ENCODE results near the gene GOT2.

The GOT2 gene

DNA sequence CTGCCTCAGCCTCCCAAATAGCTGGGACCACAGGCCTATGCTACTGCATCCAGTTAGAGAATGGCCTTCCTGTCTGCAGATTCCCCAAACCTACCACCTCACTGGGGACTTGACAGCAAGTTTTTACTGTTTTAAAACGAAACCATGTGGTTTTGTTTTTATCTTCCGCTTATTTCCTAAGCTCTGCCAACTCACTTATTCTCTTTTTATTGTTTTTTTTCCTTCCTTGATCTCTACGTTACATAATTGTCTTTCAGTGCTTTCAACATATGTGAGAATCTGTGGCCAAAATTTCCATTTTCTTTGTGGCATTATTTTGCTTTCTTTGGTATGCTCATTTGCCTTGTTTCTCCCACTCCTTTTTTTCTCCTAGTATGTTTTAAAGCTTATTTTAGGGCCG, 35.0 kb downstream of the GOT2 start:
- TF ChIP-seq ZNF350 (tag by site-specific recombination; IDR thresholded peaks at IDR 0.05) (no peak), ZBTB17 (tag by site-specific recombination; IDR thresholded peaks at IDR 0.05) (no peak), ZBTB8A (tag by site-specific recombination; IDR thresholded peaks at IDR 0.05) (no peak), ZNF530 (tag by site-specific recombination; IDR thresholded peaks at IDR 0.05; ENCODE audit: low read depth) (no peak), GLI2 (tag by site-specific recombination; IDR thresholded peaks at IDR 0.05; ENCODE audit: borderline replicate concordance, low read depth) (no peak), ZBTB7A (tag by site-specific recombination; IDR thresholded peaks at IDR 0.05; ENCODE audit: low read depth) (no peak), GLIS2 (tag by site-specific recombination; IDR thresholded peaks at IDR 0.05) (no peak), ZNF48 (tag by site-specific recombination; IDR thresholded peaks at IDR 0.05) (no peak), ZNF843 (tag by site-specific recombination; IDR thresholded peaks at IDR 0.05) (no peak), ZFP69B (tag by site-specific recombination; IDR thresholded peaks at IDR 0.05) (no peak), HOXC10 (CRISPR knock-in tag; IDR thresholded peaks at IDR 0.05) (no peak), ZSCAN16 (tag by site-specific recombination; IDR thresholded peaks at IDR 0.05) (no peak), WT1 (tag by site-specific recombination; IDR thresholded peaks at IDR 0.05) (no peak)
- TF ChIP-seq, protein P1, sequence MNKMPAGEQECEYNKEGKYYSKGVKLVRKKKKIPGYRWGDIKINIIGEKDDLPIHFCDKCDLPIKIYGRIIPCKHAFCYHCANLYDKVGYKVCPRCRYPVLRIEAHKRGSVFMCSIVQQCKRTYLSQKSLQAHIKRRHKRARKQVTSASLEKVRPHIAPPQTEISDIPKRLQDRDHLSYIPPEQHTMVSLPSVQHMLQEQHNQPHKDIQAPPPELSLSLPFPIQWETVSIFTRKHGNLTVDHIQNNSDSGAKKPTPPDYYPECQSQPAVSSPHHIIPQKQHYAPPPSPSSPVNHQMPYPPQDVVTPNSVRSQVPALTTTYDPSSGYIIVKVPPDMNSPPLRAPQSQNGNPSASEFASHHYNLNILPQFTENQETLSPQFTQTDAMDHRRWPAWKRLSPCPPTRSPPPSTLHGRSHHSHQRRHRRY (tag by site-specific recombination; IDR thresholded peaks at IDR 0.05): no peak
- TF ChIP-seq, protein P2, sequence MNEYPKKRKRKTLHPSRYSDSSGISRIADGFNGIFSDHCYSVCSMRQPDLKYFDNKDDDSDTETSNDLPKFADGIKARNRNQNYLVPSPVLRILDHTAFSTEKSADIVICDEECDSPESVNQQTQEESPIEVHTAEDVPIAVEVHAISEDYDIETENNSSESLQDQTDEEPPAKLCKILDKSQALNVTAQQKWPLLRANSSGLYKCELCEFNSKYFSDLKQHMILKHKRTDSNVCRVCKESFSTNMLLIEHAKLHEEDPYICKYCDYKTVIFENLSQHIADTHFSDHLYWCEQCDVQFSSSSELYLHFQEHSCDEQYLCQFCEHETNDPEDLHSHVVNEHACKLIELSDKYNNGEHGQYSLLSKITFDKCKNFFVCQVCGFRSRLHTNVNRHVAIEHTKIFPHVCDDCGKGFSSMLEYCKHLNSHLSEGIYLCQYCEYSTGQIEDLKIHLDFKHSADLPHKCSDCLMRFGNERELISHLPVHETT (tag by site-specific recombination; IDR thresholded peaks at IDR 0.05): no peak
- TF ChIP-seq, protein P3, sequence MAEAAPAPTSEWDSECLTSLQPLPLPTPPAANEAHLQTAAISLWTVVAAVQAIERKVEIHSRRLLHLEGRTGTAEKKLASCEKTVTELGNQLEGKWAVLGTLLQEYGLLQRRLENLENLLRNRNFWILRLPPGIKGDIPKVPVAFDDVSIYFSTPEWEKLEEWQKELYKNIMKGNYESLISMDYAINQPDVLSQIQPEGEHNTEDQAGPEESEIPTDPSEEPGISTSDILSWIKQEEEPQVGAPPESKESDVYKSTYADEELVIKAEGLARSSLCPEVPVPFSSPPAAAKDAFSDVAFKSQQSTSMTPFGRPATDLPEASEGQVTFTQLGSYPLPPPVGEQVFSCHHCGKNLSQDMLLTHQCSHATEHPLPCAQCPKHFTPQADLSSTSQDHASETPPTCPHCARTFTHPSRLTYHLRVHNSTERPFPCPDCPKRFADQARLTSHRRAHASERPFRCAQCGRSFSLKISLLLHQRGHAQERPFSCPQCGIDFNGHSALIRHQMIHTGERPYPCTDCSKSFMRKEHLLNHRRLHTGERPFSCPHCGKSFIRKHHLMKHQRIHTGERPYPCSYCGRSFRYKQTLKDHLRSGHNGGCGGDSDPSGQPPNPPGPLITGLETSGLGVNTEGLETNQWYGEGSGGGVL (tag by site-specific recombination; IDR thresholded peaks at IDR 0.05): no peak
- CTCF ChIA-PET: interaction anchor here (0.9 kb wide), 1 partner anchor 57 kb away, joined by 4 read pairs; no protein-coding TSS in a partner anchor
- no peaks in the 10 kb centered on the region; a peak in 1 of 3 replicates for H3K36me3 ChIP-seq (ENCODE audit: control insufficient read depth in 2 of 2, insufficient read depth in 1 of 2, low read length in 2 of 2)
- no peak overlapping the region for H3K27ac ChIP-seq (ENCODE audit: extremely low read depth, low read depth, low read length)
- H3K4me3 ChIP-seq (ENCODE audit: low read depth, low read length): no peak overlapping the region
- H3K9me3 ChIP-seq (ENCODE audit: control insufficient read depth, insufficient read depth, low read depth, low read length): no peaks in the 10 kb centered on the region
- no peaks in the 10 kb centered on the region for H3K4me1 ChIP-seq (ENCODE audit: control insufficient read depth, insufficient read depth, low read length)
- POLR2A ChIA-PET: no interaction called here

DNA sequence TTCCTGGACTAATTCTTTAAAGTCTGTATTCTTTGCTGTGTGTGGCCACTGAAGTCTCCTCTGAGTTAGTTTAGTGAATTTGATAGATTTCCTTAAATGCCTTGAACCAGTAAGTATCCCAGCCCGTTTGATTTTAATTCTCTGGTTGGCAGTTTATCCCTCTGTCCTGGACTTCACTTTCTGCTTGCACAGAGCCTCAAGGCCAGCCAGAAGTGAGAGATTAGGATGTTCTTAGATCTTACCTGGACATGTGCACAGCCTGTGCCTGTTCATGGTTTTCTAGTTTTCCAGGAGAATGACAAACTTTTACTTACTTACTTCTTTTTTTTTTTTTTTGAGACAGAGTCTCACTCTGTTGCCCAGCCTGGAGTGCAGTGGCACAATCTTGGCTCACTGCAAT, 38.7 kb downstream of the GOT2 start:
- CTCF ChIA-PET: no interaction called here
- TF ChIP-seq ZFP41 (tag by site-specific recombination; IDR thresholded peaks at IDR 0.05; ENCODE audit: borderline replicate concordance): no peak
- TF ChIP-seq, protein P4, sequence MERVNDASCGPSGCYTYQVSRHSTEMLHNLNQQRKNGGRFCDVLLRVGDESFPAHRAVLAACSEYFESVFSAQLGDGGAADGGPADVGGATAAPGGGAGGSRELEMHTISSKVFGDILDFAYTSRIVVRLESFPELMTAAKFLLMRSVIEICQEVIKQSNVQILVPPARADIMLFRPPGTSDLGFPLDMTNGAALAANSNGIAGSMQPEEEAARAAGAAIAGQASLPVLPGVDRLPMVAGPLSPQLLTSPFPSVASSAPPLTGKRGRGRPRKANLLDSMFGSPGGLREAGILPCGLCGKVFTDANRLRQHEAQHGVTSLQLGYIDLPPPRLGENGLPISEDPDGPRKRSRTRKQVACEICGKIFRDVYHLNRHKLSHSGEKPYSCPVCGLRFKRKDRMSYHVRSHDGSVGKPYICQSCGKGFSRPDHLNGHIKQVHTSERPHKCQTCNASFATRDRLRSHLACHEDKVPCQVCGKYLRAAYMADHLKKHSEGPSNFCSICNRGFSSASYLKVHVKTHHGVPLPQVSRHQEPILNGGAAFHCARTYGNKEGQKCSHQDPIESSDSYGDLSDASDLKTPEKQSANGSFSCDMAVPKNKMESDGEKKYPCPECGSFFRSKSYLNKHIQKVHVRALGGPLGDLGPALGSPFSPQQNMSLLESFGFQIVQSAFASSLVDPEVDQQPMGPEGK (tag by site-specific recombination; IDR thresholded peaks at IDR 0.05): no peak
- no peak for TF ChIP-seq ZFP37 (tag by site-specific recombination; IDR thresholded peaks at IDR 0.05)
- TF ChIP-seq ZNF624 (tag by site-specific recombination; IDR thresholded peaks at IDR 0.05): no peak
- TF ChIP-seq ZNF146 (tag by site-specific recombination; IDR thresholded peaks at IDR 0.05): no peak
- TF ChIP-seq FEZF1 (tag by site-specific recombination; IDR thresholded peaks at IDR 0.05): no peak
- TF ChIP-seq, protein P2 (tag by site-specific recombination; IDR thresholded peaks at IDR 0.05): no peak
- TF ChIP-seq, protein P5, sequence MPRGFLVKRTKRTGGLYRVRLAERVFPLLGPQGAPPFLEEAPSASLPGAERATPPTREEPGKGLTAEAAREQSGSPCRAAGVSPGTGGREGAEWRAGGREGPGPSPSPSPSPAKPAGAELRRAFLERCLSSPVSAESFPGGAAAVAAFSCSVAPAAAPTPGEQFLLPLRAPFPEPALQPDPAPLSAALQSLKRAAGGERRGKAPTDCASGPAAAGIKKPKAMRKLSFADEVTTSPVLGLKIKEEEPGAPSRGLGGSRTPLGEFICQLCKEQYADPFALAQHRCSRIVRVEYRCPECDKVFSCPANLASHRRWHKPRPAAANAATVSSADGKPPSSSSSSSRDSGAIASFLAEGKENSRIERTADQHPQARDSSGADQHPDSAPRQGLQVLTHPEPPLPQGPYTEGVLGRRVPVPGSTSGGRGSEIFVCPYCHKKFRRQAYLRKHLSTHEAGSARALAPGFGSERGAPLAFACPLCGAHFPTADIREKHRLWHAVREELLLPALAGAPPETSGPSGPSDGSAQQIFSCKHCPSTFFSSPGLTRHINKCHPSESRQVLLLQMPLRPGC (tag by site-specific recombination; IDR thresholded peaks at IDR 0.05): no peak
- no peak for TF ChIP-seq ZEB2 (tag by site-specific recombination; IDR thresholded peaks at IDR 0.05)
- no peak for TF ChIP-seq ZNF24 (tag by site-specific recombination; IDR thresholded peaks at IDR 0.05)
- no peak for TF ChIP-seq GFI1B (tag by site-specific recombination; IDR thresholded peaks at IDR 0.05)
- no peak for TF ChIP-seq SP7 (tag by site-specific recombination; IDR thresholded peaks at IDR 0.05)

More for the DNA sequence above, 38.7 kb downstream of the GOT2 start:
- Histone ChIP-seq H3K4me3 (ENCODE audit: low read depth, low read length) (no peak overlapping the region), H3K36me3 (ENCODE audit: control insufficient read depth in 2 of 2, insufficient read depth in 1 of 2, low read length in 2 of 2) (no peaks in the 10 kb centered on the region), H3K4me1 (ENCODE audit: control insufficient read depth, insufficient read depth, low read length) (no peaks in the 10 kb centered on the region), H3K27ac (ENCODE audit: extremely low read depth, low read depth, low read length) (no peak overlapping the region), H3K9me3 (ENCODE audit: control insufficient read depth, insufficient read depth, low read depth, low read length) (no peaks in the 10 kb centered on the region)
- POLR2A ChIA-PET: no interaction called here
